Bronchial smooth muscle cell (primary cell): Measurements from ENCODE around the gene RAB12. TPM values are rescaled to one million over a fixed set of nuclear protein-coding genes. Genes with fewer than 3 reads are reported as not detected.

Experiments
- total RNA-seq: library from RNA; depleted of rRNA; stranded (reverse); fragments of >200 nt; gene quantifications from 2 replicates; pipeline ENCODE4 v1.2.1, GENCODE V29; 2014

Gene RAB12, protein sequence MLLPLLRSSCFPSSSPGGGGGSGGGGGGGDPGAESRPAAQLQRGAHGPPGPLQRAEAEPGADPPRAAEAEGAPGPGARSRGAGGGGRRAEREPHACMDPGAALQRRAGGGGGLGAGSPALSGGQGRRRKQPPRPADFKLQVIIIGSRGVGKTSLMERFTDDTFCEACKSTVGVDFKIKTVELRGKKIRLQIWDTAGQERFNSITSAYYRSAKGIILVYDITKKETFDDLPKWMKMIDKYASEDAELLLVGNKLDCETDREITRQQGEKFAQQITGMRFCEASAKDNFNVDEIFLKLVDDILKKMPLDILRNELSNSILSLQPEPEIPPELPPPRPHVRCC
- total RNA-seq = 50.9 and 52.7 TPM in 2 replicates

DNA sequence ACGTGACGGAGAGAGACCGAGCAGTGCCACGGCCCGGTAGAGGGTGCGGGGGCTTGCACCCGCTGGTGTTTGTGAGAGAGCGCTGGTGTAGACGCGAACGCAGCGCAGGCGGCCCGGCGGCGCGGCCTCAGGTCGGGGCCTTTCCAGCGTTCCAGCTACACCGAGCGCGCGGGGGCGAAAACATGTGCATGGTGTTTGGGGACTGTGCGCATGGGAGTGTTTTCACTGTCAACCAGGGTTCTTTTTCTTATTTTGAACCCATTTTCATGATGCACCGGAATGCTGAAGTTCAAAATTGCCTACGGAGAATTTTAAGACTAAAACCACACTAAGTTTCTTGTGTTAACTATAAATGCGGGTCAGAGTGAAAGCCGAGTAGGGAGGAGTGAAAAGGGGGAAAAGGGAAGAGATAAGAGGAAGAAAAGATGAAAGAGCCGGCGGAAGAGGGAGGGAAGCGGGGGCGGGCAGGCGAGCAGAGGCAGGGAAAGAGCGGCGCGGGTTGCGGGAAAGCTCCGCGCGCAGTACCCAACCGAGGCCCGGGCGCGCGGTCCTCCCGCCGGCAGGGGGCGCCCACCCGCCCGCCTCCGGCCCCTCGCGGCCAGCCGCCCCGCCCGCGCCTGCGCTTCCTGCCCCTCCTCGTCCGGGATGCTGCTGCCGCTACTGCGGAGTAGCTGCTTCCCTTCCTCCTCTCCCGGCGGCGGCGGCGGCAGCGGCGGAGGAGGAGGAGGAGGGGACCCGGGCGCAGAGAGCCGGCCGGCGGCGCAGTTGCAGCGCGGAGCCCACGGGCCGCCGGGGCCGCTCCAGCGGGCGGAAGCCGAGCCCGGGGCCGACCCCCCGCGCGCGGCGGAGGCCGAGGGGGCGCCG lies at the start of gene RAB12:
Gene RAB12 (plus strand): TSS at position 643 of the 864 bp plus-strand sequence. CDS start 3 bp downstream, at position 646.

Other genes starting within 250 kb of the RAB12 start
- 32.9 and 46.7 TPM in 2 replicates for gene MTCL1, start 96.1 kb downstream of the RAB12 start, total RNA-seq